DMS 273 (cell line): ENCODE data around the gene TECPR1.

Source experiments
- DNase-seq: peaks from one replicate; lab custom pipeline; 2025; ENCODE audit not compliant: unreplicated experiment; lab: John Stamatoyannopoulos, UW

TECPR1 gene

DNA sequence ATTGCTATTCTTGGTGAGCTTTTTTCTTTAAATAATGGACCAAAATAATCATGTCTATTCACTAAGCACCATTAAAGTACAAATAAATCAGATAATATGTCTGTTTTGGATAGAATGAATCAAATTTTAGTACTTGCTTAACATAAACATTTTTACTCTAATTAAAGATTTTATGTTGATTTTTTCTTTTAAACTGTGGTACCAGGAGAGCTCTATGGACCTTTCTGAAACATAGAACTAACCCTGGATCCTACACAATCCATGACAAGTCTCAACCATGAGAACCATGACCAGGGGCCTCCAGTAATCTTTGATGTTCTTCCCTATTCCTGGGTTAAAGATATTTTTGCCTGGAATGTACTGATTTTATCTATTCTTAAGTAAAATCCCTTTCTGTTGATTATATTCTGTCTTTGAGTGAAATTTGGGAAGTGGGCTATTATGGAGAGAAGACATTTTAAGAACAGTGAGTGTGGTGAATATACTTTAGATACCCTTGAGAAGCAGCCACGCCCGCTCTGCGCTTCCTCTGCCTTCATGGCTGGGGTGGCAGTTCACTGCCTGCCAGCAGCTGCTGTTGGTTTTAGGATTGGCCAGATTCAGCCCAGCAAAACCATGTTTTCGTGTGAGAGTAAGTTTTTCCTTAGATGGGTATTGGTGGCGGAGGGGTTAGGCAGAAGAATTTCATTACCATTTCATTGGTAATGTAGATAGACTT, 83.0 kb downstream of the TECPR1 start:
- DNase-seq = no peak

DNA sequence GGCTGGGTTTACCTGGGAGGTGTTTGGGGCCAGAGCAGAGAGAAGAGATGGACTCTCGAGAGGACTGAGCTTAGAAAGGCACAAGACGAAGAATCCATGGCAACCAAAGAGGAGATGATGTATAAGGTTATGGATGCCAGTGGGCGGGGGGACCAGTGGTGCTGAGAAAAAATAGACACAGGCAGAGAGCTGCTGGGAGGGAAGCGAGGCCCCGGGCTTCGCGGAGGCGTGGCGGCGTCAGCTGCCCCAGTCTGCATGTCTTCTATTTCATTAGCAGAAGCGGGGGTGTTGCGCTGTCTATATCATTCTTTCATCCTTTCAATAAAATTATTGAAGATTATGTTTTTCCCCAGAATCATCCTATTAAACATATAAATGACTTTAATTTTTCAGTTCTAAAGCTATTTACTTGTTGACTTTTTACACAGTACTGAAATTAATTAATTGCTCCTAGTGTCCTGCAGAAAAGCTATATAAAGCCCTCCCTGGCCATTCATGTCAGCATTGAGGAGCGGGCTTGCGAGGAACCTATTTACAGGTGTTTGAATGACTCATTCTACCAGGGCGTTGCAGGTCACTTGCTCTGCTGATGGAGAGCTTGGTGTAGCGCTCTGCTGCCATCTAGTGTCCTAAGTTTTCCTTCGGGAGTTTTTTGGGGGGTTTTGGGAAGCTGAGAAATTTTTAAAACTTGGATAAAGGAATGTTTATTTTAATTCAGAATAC, 83.7 kb downstream of the TECPR1 start:
- DNase-seq = peak; percentile 89

DNA sequence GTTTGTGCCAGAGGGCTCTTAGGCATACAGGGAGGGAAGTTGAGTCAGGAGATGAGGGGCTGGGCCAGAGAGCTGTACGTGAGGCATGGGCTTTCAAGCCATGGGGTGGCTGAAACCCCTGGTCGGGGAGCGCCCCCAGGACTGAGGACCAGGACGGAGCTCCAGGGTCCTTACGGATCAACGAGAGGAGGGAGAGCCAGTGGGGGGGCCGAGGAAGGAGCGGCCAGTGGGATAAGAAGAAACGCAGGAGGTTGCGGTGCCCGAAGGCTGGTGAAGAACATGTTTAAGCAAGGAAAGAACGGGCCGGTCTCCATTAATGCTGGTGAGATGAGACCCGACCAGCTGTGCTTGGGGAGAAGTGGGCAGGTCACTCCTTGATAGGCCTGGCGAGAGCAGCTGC, 84.4 kb downstream of the TECPR1 start:
- no peak for DNase-seq

DNA sequence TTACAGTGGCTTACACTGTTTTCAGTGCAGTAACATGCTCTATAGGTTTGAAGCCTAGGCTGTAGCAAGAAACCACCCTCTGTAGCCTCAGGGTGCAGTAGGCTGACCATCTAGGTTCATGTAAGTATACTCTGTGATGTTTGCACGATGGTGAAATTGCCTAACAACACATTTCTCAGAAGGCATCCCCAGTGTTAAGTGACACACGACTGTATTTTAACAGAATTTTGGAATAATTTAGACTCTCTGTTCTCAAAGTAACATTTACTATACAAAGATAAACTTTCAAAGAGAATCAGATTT, 85.4 kb downstream of the TECPR1 start:
- no peak for DNase-seq

DNA sequence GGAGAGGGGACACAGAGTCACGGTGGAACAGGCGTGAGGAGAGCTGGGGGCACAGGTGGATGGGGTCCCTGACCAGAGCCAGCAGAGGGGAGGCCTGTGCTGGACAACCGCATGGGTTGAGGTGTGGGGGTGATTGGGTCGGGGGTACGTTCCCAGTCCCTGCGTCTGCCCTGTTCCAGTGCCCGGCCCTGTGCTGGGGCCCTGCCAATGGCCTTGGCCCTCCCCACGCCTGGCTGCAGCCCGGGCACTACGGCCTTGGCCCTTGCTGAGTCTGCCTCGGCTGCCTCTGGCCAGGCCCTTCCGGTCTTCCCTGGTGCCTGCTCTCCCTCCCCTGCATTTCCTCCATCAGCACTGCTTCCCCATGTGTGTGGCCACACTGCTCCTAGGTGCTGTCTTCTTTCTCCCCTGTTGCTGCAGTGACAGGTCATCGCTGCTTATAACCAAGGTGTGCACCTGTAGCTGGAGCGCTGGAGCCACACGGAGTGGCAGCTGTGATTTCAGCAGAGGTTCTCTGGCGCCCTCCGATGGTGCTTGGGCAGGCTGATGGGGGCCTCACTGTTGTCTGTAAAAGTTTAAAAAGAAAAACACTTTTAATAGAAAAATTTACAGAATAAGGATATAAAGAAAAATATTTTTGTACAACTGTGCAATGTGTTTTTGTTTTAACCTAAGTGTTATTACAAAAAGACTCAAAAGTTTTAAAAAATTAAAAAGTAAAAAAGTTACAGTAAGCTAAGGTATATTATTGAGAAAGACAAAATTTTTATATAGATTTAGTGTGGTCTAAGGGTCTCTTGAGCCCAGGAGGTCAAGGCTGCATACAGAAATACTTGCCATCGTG, 86.0 kb downstream of the TECPR1 start:
- DNase-seq = peak; percentile 64
